Fibroblast of mammary gland (primary cell): ENCODE measurements around the gene TANGO2.

Source experiments
- DNase-seq: peaks from one replicate; pipeline ENCODE4 v3.0.0-alpha.2; 2010; ENCODE audit warnings: low read depth
- H3K4me3 ChIP-seq: 2 replicates; pipeline ENCODE4 v1.5.1; 2011; ENCODE audit warnings: low read depth, mild to moderate bottlenecking, low read length, moderate library complexity; ENCODE audit not compliant: control insufficient read depth
- CTCF ChIP-seq: conservative IDR thresholded peaks from 2 replicates; pipeline ENCODE4 v1.5.1; 2011; ENCODE audit warnings: low read depth, low read length, inconsistent platforms; ENCODE audit not compliant: control insufficient read depth, insufficient read depth

TANGO2 gene

GRCh38 chr22:20035375-20036083 lies 14.6 kb downstream of the TANGO2 start:
- DNase-seq: no peak
- TF ChIP-seq CTCF: no peak
- no peak overlapping the region for H3K4me3 ChIP-seq

DNA sequence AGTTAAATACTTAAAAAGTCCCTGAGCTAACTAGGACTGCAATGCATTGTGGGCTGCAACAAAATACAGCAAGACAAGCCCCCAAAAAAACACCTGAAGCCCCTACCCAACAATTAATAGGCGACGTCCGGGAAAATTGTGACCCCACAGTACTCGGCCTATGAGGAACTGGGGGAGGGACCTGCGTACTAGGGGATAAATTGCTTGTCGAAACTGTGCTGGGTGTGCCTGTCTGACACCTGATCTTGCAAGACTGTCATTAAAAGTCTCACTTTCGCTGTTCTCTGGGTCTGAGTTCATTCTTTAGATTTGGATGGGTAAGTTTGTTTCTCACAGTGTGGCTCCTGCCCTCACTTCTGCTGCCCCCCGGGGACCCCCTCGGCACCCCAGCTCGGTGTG lies 15.2 kb downstream of the TANGO2 start:
- no peak overlapping the region for H3K4me3 ChIP-seq
- TF ChIP-seq CTCF: no peak
- DNase-seq: no peak

DNA sequence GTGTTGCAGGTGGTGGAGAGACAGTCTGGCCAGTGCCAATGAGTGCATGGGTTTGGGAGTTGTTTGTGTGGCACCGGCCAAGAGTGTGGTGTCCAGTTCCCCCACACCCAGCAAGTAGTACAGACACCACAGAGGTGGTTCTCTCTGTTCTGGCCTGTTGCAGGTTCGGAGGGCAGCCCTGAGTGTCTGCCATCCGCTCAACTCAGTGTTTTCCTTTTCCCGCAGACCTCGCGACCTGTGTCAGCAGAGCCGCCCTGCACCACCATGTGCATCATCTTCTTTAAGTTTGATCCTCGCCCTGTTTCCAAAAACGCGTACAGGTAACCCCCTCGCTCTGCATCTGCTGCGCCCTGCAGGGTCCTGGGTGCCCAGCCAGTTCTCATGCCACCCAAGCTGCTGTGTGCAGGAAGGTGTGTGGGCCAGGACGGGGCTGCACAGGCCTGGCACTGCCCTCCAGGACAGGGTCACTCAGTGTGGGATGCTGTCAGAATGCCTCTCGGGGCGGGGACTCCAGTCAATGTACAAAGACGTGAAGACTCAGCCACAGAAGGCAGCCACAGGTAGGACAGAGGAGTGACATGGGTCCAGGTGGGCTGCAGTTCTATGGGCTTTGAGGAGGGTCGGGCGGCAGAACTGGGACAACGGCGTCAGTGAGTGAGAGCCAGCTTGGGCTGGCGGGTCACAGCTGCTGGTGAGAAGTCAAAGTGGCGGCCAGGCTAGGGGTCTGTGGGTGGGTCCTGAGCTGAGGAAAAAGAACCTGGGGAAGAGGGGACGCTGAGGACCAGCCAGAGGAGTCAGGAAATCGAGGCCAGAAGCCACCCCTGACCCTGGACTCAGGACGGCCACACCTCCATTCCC lies 15.9 kb downstream of the TANGO2 start:
- no peak overlapping the region for H3K4me3 ChIP-seq
- TF ChIP-seq CTCF: no peak
- DNase-seq: no peak

- DNase-seq: no peak
- no peak for TF ChIP-seq CTCF
- no peak overlapping the region for H3K4me3 ChIP-seq
These were observed 16.5 kb downstream of the TANGO2 start for GRCh38 chr22:20037419-20037818.

DNA sequence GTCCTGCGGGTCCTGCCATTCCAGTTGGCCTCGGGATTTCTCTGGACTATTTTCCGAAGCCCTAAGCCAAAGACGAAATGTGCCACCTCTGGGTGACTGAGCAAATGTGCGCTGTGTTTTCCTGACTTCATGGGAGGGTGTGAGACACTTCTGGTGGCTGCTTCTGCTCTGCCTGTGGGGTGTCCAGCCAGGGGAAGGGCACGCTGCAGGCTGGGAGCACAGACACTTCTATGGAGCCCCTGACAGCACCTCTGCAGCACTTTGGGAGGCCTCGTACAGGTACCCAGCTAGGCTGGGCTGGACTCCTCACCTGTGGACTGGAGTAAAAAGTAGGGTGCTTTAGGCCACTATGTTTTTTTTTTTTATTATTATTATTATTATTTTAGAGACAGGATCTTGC lies 17.7 kb downstream of the TANGO2 start:
- no peak overlapping the region for H3K4me3 ChIP-seq
- no peak for DNase-seq
- no peak for TF ChIP-seq CTCF

DNA sequence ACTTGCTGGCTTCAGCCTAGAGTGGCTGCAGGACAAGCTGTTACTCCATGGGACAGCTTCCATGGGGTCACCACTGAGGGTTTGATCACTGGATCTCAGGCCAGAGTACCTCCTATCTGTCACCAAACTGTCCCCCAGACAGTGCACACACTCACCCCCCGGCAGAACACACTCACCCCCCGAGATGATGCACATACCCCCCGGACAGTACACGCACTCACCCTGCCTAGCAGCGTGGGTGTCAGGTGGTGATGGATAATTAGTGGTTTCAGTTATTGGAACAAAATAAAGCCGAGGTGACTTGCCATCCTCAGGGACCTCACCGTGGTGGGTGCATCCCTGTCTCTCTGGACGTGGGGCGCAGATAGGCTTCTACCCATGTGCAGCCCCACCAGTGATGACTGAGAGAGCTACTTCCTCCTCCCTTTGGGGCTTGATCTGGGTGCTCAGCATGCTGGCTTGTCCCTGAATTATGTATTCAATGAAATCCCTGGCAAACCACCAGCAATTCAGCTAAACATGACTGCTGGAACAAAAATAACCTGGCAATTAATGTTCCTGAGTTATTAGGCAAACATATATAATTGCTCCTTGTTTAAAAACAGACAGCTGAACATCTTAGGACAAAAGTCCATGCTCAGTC lies 18.9 kb downstream of the TANGO2 start:
- TF ChIP-seq CTCF: no peak
- no peak overlapping the region for H3K4me3 ChIP-seq
- no peak for DNase-seq
